ENCODE data around the gene SH3TC1.

The SH3TC1 gene

DNA sequence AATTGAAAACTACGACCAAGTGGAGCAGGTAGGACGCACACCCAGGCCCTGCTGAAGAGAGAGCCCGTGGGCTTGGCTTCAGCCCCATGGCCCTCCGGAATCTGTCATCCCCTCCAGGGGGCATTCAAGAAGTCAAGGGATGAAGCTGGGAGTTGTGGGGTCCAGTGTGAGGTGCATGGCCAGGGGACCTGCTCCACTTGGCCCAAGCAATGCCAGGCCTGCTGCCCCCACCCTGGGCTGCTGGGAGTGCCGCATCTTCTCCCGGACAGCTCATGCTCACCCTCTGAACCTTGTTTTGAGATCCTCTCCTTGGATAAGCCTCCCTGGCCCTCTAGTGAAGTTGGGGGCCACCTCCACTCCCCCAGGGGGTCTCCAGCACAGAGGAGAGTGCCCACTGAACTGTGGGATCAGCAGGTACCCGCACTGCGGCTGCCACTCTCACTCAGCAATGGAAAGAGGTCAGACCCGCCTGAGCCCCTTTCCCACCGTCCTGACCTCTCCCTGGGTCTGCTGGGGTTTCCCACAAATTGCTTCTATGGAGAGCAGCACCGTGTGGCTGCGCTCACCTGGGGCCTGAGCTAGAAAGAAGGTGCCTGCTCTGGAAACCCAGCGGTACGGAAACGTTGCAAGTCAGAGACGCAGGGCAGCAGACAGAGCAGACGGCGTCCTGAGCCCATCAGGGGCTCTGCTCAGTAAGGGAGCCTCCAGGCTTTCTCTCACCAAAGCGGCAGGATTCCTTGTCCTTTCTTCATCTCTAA lies 35.5 kb upstream of the SH3TC1 start:
- in situ Hi-C loops (cut with MboI; ENCODE audit: low sequenced_read_pairs): no loop called here

DNA sequence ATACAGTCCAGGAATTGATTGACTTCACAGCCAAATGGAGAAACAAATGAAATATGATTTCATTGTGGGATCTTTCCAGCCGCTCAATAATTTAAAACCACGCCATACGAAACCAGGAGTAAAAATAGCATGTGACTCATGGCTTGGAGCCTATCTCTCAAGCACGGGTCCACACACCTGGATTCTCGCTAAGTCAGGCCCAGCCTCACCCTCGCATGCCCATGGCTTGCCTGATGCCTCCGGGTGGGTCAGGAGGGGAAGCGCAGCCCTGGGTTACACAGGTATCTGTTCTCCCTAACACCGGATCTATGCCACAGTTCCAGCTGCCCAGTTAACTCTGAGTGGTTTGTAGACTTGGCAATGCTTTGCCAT lies 34.9 kb upstream of the SH3TC1 start:
- in situ Hi-C loops (cut with MboI; ENCODE audit: low sequenced_read_pairs): no loop called here

DNA sequence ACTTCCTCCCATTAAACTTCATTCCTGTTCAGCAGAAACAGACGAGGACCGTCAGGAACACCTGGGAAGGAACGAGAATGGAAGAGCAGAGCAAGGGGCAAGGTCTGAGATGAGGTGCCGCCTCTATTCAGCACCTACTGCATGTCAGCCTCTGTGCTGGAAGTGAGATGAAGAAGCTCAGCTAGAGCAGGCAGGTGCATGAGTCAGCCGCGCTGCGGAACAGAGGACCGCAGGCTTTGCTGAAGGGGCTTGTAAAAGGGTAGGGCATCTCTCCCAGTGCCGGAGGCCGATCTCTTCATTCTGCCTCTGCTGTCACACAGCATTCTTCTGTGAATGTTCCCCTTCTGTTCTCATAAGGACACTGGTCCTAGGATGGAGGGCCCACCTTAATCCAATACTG lies 34.4 kb upstream of the SH3TC1 start:
- in situ Hi-C loops (cut with MboI; ENCODE audit: low sequenced_read_pairs): no loop called here

DNA sequence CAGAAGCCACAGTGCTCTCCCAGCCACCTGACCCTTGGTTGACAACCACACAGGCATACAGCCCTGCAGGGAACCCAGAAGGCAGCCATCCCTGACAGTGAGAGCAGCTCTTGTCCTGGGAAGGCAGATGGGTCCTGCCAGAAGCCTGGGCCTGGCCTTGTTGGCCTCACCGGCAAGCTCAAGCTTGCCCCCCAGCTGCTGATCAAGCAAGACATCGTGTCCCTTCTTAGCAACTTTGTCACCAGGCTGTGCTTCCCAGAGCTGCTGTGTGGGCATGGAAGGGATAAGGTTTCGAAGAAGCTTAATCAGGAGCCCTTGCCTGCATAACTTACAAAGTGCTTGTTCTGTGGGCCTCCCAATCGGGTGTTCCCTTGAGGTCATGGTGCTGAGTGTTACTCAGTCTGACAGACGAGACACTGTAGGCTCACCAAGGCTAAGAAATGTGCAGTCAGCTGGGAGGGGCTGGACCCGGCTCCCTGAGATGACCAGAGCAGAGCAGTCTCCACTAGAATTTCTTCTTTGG lies 33.7 kb upstream of the SH3TC1 start:
- in situ Hi-C loops (cut with MboI; ENCODE audit: low sequenced_read_pairs): no loop called here

DNA sequence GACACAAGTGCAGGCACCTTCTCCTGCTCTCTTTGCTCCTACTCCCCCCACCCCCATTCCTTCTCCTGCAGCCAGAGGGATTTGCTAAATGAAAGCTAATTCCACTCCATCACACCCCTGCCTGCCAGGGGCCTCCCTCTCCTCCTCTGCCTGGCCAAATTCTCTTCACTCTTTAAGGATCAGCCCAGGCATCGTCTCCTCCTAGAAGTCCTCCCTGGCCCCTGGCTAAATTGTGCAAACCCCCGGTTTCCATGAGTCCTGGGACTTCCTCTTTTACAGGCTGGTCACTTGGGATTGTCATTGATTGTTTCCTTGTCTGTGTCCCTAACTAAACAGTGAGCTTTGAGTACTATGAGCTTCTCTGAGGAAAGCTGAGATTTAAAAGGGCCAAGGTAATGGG lies 31.8 kb upstream of the SH3TC1 start:
- in situ Hi-C loops (cut with MboI; ENCODE audit: low sequenced_read_pairs): no loop called here

DNA sequence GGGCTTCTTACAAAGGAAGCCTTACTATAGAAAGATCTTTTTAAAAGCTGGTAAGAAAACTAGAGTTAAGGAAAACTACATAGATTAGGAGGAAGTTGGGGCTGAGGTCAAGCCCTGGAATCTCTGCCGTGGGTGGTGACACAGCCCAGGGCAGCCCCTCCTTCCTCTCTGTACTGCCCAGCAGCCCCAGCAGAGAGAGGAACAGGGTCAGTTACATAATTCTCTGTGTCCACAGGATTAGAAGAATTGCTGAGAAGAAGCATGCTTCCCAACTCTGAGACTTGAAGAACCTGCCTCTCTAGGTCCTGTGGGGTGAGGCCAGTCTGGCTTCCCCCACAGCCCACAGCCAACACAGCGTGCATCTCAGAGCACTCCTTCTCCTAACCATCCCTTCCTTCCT lies 31.3 kb upstream of the SH3TC1 start:
- in situ Hi-C loops (cut with MboI; ENCODE audit: low sequenced_read_pairs): no loop called here

DNA sequence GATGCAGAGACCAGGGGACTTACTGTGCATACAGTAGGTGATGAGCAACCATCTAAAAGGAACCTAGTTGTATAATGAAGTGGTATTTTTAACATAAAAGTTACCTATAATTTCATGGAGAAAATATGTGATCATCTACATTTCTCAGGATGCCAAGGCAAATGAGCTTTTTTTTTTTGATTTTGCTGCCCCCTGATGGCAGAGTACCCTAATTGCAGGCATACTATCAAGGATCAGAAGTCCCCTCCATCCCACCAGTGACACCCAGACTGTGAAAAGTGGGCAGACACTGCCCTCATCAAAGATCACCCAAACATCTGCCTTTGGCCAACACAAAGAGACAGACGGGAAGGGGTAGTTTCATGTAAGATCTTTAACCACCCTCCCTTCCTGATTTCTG lies 30.9 kb upstream of the SH3TC1 start:
- in situ Hi-C loops (cut with MboI; ENCODE audit: low sequenced_read_pairs): no loop called here

DNA sequence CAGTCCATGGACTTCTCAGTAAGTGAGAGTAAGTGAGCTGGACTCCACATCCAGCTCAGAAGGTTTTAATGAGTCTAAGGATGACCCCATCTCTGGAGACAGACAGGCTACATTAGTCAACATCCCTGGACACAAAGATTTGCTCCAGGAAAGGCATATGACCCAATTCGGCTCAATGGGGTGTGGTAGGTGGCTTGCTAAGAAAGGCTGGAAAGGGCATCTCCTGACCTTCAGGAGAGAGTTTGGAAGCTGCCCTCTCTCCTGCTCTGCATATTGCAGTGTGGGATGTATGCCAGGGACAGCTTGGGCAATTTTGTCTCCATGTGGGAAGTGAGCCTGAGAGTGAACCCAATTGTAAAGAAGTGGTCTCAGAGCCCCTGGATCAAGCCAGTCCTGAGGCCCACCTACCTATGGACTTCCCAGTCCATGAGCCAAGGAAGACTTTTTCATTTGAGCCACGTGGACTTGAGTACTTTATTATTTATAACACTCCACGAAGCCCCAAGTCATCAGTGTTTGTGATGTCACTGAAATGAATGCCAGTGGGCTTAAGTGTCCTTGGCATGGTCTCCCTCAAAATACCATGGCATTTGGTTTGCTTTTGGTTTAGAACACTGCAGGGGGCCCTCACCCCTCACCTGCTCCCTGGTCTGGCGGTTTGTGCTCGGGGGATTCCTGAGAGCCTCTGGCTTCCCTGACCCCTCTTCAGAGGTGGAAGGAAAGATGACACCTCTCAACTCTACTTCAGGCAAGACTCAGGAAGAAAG lies 30.1 kb upstream of the SH3TC1 start:
- in situ Hi-C loops (cut with MboI; ENCODE audit: low sequenced_read_pairs): no loop called here

DNA sequence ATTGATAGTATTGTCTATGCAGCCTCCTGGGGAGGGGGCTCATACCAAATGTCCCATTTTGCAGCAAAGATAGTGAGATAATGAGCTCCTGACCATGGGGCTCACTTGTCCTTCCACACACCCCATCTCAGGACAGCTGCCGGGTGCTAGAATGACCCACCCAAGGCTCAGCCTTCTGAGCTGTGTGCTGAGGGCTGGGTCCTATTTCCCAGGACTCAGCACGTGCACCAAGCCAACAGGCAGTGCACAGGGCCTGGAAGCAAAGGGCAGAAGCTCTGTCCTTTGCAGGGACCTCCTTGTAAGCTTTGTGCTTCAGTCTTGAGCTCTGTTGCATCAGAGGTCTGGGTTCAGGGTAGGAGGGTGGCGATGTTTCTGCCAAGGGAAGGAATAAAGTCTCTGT lies 29.3 kb upstream of the SH3TC1 start:
- in situ Hi-C loops (cut with MboI; ENCODE audit: low sequenced_read_pairs): no loop called here

DNA sequence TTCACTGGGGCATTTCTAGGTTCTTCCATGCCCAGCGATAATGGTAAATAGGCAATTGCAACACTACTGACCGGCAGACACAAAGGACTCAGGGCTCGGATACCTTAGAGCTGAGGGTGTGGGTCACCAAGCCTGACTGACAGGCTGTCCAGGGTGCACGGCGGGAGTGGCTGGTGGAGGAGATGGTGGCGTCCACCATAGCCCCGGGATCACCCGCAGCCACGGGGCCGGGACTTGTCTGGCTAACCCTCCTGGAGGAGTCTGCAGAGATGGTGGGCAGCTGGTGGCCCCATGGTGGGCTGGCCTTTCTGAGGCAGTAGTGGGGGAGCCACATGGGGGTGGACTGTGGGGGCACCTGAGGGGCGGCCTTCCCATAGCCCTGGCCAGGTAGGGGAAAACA lies 28.7 kb upstream of the SH3TC1 start:
- in situ Hi-C loops (cut with MboI; ENCODE audit: low sequenced_read_pairs): no loop called here

DNA sequence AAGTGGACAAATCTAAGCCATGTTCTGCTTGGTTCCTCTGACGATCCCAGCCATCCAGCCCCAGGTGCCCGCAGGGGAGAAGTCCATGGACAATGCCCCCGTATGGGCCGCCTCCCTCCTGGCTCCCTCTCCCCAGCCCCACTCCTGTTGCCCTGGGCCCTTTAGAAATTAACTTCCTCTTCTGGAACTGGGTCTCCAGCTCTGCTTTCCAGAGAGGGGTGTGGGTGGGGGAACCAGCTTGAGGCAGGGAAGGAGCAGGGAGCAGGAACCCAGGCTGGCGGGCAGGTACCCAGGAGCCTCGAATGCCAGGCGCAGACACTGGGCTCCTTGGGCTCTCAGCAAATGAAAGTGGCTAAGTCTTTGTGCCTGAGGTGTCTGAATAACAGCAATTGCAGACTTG lies 27.8 kb upstream of the SH3TC1 start:
- in situ Hi-C loops (cut with MboI; ENCODE audit: low sequenced_read_pairs): no loop called here

DNA sequence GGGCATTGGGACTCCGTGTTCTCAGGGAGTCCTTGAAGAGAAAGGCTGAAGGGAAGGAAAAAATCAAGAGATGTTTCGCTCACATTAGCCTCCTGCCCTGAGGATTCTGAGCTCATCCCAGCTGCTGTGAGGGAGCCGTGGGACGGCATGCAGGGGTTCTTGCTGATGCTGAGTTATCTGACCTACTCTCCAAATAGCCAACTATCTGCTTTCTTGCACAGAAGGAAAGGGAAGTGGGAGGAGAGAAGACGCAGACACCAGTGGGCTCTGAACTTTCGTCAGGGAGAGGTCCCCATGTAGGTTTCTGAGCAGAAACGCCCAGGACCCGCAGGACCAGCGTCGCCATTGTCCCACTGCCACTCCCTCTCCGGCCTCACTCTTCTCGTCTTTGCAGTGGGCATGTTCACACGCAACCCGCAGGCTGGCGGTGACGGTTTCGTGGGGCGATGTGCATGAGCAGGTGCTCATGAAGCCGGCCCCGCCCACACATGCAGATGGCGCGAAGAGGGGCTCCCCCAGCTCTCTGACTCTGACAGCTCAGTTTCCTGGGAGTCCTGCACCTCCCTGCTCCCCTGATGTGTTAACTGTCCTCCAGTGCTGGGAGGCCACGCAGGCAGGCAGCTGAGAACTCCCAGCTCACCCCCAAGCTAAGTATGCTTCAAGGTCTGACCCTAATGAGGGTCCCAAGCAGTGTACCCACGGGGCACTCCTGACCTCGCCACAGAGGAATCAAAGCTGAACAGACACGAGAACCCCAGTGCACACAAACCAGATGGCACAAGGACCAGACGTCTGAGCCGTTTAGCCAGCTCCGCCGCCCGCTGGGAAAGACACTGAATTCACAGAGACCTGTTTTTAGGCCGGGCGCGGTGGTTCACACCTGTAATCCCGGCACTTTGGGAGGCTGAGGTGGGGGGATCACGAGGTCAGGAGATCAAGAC lies 26.8 kb upstream of the SH3TC1 start:
- in situ Hi-C loops (cut with MboI; ENCODE audit: low sequenced_read_pairs): no loop called here

DNA sequence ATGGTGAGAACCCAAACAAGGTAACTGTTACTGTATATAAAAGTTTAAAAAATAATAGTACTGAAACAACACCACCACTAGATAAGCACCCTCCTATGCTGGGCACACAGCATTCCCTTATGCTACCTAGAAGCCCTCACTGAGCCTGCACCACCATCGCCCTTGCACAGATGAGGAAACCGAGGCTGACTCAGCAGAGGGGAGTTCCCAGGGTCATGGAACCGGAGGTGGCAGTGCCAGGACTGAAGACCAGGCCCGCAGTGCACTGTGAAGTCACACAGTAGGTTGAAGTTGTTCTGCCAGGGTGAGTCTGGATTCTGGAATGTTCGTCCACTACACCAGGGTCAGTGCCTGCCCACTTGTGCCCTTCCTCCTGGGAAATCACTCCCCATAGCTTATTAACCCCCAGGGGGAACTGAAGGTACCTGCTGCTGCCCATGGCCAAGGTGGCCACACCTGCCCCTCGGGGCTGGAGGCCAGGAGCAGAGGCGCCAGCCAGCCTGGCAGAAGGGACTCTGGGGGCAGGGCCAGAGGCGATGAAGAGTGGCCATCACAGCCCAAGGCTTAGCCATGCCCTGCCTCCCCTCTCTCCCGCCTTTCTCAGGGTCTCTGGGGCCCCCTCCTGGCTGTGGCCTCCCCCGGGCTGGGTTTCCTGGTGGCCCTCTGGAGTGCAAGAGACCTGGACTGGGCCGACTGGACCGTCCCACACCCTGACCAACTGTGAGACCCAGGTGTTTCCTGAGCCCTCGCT lies 25.4 kb upstream of the SH3TC1 start:
- in situ Hi-C loops (cut with MboI; ENCODE audit: low sequenced_read_pairs): no loop called here

DNA sequence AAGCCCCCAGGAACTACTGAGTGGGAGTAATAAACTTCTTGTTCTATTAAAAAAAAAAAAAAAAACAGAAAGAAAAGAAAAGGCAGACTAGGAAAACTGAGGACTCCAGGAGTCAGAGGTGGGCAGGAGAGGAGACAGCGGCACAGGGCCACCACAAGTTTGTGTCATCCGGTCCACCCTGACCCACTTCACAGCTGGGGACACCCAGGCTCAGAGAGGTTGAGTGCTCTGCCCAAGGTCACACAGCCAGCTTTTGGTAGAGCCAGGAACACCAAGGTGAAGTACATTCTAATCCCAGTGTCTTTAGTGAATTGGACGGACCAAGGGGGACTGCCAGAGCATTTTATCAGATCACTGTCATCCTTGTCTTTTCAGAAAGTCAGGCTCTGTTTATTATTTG lies 24.1 kb upstream of the SH3TC1 start:
- in situ Hi-C loops (cut with MboI; ENCODE audit: low sequenced_read_pairs): no loop called here

DNA sequence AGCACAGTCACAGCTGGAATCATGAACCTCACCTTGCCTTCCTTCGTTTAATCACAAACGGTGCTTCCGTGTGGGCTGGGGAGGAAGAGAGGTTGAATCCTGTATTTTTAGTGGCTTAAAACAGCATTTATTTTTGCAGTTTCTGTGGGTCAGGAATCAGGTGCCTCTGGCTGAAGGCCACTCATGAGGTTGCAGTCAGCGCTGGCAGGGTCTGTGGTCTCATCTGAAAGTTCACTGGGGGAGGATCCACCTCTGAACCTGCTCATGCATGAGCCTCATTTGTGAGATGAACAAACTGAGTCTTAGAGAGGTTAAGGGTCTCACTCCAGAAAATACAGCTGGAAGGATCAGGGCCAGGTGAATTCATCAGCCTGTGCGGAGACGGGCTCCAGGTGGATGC lies 23.4 kb upstream of the SH3TC1 start:
- in situ Hi-C loops (cut with MboI; ENCODE audit: low sequenced_read_pairs): no loop called here

DNA sequence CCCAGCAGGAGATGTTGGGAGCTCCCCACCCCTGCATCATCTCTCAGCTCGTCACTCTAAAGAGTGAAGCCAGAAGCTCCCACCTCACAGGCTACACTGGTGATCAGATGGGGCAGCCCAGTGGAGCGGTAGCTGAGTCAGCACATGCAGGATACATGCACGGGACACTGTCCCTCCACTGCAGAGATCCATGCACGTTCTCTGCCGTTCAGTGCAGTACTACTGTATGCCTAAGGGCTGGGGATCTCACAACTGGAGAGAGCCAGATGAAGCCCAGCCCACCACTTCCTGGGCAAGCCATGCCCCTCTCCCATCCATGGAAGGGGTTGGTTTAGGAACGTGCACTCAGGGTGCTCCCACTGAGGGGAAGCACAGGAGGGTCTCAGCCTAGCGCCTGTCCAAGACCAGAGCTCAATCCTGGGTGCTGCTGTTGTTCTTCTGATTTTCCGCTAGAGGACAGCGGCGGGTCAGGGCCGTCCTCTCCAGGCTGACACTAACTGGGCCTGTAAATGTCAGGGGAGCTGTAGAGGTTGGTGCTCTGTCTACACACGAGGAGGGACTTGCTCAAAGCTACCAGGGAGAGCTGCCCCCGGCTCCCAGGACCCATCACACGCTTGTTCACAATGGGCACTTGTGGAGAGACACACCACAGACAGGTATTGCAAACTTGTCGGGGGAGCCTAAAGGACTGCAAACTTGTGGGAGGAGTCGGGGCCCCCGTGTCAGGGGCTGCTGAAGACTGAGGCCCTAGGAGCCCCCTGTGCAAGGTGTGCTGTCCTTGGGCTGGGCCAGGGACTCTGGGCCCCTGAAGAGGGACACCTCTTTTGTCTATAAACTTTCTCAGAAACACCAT lies 22.3 kb upstream of the SH3TC1 start:
- in situ Hi-C loops (cut with MboI; ENCODE audit: low sequenced_read_pairs): no loop called here

DNA sequence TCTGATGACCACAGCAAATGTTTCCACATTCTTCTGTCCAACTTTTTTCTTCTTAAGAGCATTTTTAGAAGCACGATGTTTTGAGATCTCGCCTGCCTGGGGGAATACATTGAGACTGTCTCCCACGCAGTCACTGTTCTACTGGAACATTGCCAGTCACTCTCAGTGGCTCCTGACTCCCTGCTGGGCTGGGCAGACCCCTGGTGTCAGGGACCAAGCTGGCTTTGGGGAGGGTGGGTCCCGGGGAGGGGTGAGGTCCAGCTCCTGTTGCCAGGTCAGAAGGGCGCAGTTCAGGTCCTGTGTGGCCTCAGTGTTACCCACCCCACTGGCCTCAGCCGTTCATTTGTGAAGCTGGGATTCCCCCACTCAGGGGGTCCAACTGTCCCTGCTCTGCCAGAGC lies 21.5 kb upstream of the SH3TC1 start:
- in situ Hi-C loops (cut with MboI; ENCODE audit: low sequenced_read_pairs): no loop called here

DNA sequence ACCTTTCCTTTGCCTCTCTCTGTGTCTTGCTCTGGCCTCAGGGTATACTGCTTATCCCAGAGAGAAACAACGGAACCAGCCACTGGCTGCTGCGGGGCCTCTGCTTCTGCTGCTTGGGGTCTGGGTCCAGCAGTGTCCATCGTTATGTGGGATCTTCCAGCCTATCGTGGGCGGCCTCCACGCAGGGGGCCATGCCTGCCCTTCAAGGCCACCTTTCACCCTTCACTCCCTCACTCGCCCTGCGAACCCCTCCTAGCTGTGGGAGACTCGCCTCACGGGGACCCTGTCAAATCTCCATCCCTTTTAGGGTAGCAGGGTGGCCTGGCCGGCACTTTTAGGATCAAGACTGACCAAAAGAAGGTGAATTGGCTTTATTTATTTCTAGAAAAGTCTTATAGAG lies 21.1 kb upstream of the SH3TC1 start:
- in situ Hi-C loops (cut with MboI; ENCODE audit: low sequenced_read_pairs): no loop called here

DNA sequence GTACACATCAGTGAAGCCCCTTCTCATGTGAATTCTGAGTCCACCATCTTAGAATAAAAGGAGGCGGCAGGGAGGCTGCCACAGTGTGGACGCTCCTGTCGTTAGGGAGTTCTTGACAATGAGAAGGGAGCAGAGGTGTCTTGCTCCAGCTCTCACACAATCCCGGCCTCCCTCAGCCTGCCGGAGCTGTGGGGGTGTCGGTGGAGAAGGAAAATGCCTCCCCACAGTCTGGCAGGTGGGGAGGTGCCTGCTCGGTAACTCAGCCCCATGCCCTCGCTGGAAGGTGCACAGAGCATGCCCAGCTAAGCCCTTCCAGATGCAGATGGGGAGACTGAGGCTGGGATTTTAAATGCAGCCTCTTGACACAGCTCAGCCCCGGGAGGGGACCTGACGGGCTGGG lies 20.0 kb upstream of the SH3TC1 start:
- in situ Hi-C loops (cut with MboI; ENCODE audit: low sequenced_read_pairs): no loop called here

DNA sequence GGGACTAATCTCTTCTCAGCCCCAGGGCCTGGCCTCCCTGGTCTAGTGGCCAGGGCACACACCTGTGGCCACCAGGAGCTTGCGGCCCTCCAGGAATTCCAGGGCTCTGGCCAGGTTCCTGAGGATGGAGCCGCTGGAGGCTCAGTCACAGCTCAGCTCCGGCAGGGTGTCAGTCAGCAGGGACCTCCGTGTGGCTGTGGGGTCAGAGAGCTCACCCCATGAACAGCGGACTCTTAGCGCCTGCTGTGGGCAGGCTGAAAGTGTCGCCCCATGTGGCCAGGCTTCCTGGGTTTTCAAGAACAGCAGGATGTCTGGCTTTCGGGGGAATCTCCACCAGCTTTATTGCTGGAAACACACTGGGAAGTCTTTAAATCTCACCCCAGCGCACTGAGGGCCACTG lies 19.3 kb upstream of the SH3TC1 start:
- in situ Hi-C loops (cut with MboI; ENCODE audit: low sequenced_read_pairs): no loop called here
